Stomach (tissue), 9 donors: ENCODE results near the gene ANKRD44. TPM values are rescaled to one million over a fixed set of nuclear protein-coding genes. Genes with fewer than 3 reads are reported as not detected.

Experiments used
- DNase-seq, 2 donors: peaks; one replicate each; pipeline versions ENCODE4 v3.0.0 to v3.0.0-alpha.2; 2013 to 2019
- H3K27ac ChIP-seq, 5 donors: fragments of 200-600 bp in 4 of 5; sonication (generic) in 4 of 5; one replicate each; pipeline ENCODE4 v1.5.1; 2013 to 2019; ENCODE audit warnings: mild to moderate bottlenecking in 1 of 5, moderate library complexity in 1 of 5
- H3K27me3 ChIP-seq, 3 donors: fragments of 200-600 bp; sonication (generic); one replicate each; pipeline ENCODE4 v1.5.1; 2017 to 2019; ENCODE audit warnings: mixed run types in 1 of 3
- H3K36me3 ChIP-seq, 4 donors: fragments of 200-600 bp; sonication (generic); 1 replicate in 3 of 4; 2 replicates in 1 of 4; pipeline ENCODE4 v1.5.1; 2016 to 2019
- H3K4me1 ChIP-seq, 4 donors: fragments of 200-600 bp; sonication (generic); one replicate each; pipeline ENCODE4 v1.5.1; 2016 to 2019
- H3K4me3 ChIP-seq, 4 donors: fragments of 200-600 bp; sonication (generic) in 3 of 4; one replicate each; pipeline ENCODE4 v1.5.1; 2016 to 2019; ENCODE audit warnings: mild to moderate bottlenecking in 1 of 4
- H3K9me3 ChIP-seq, 4 donors: fragments of 200-600 bp; sonication (generic); one replicate each; pipeline ENCODE4 v1.5.1; 2016 to 2019
- CTCF ChIP-seq, 7 experiments: fragments of 450-650 bp in 4 of 7; fragments of 200-600 bp in 3 of 7; sonication (generic) in 3 of 7; IDR thresholded peaks; one replicate each; pipeline ENCODE4 v1.5.1; 2016 to 2019; ENCODE audit warnings: antibody characterized with exemption in 7 of 7, control low read depth in 2 of 7, mild to moderate bottlenecking in 1 of 7
- EP300 ChIP-seq: sonication (generic); formaldehyde crosslinking; IDR thresholded peaks from one replicate; pipeline ENCODE4 v1.6.1; 2017; ENCODE audit warnings: antibody characterized with exemption
- POLR2A ChIP-seq, 4 donors: fragments of 450-650 bp; IDR thresholded peaks; one replicate each; pipeline ENCODE4 v1.6.1; 2016; ENCODE audit warnings: antibody characterized with exemption in 4 of 4, control low read depth in 2 of 4, mild to moderate bottlenecking in 1 of 4, moderate library complexity in 1 of 4
- POLR2AphosphoS5 ChIP-seq, 3 donors: sonication (generic); formaldehyde crosslinking; IDR thresholded peaks; one replicate each; pipeline ENCODE4 v1.6.1; 2016; ENCODE audit warnings: antibody characterized with exemption in 3 of 3
- WGBS, 5 donors: extraction: QIAGEN DNeasy Blood & Tissue Kit in 3 of 5; methylation state at CpG; one replicate each; pipeline versions ENCODE4 v1.1.5 to v1.1.7; 2013 to 2018; 5-methylcytosine and 5-hydroxymethylcytosine counted together
- intact Hi-C: fragments of 100-400 bp; cut with DNase I; formaldehyde crosslinking; loops from one replicate; pipeline ENCODE4 v1.15.1; 2023; ENCODE audit warnings: low total_unique reads
- polyA plus RNA-seq, 3 donors: library from polyadenylated mRNA; stranded (reverse); fragments of 200-250 nt; gene quantifications; one replicate each; pipeline ENCODE4 v1.2.3, GENCODE V29; 2013
- total RNA-seq, 5 donors: library from RNA; depleted of rRNA; stranded (reverse); fragments of >200 nt; gene quantifications; one replicate each; pipeline versions ENCODE4 v1.1.0 to v1.2.3, GENCODE V29; 2014 to 2016
- donor health status: healthy with polysubstance abuse.
- donor health status: Bipolar disorder and iron deficiency.
- donor health status: healthy.

Gene ANKRD44
- total and polyA plus RNA-seq, 8 donors = 1.2 to 58.4 (median 7.0) TPM

GRCh38 chr2:197277794-197278193 is 32.8 kb downstream of the ANKRD44 start:
- no peak for DNase-seq
- intact Hi-C loops = no loop called here
- Histone ChIP-seq H3K4me1 (peaks cover 0 to 55% (median 20%) of the 10 kb centered on the region in 4 donors), H3K27me3 (no peaks in the 10 kb centered on the region), H3K9me3 (no peaks in the 10 kb centered on the region), H3K36me3 (no peaks in the 10 kb centered on the region), H3K4me3 (no peak overlapping the region), H3K27ac (no peak overlapping the region)
- no peak for TF ChIP-seq POLR2A (IDR thresholded peaks at IDR 0.05)
- no peak for TF ChIP-seq CTCF (IDR thresholded peaks at IDR 0.05)
- TF ChIP-seq POLR2AphosphoS5 (IDR thresholded peaks at IDR 0.05) = no peak
- no peak for TF ChIP-seq EP300
- 73 to 87% (median 81%) methylated on average over 5 of the region's 5 CpGs for WGBS, 5 donors

- H3K27ac ChIP-seq = no peak overlapping the region
- no peaks in the 10 kb centered on the region for H3K36me3 ChIP-seq
- no peaks in the 10 kb centered on the region for H3K9me3 ChIP-seq
- no peak for TF ChIP-seq CTCF (IDR thresholded peaks at IDR 0.05)
- no peaks in the 10 kb centered on the region for H3K27me3 ChIP-seq
- H3K4me3 ChIP-seq = no peak overlapping the region
- intact Hi-C loops = no loop called here
- no peak for DNase-seq
- 92 to 100% (median 96%) methylated on average over 2 of the region's 2 CpGs for WGBS, 5 donors
- peaks cover 0 to 45% (median 21%) of the 10 kb centered on the region in 4 donors for H3K4me1 ChIP-seq
These were observed 34.4 kb downstream of the ANKRD44 start for GRCh38 chr2:197276156-197276555.

- H3K27ac ChIP-seq = no peak overlapping the region
- no peak for DNase-seq
- 93 to 100% (median 98%) methylated on average over 3 of the region's 3 CpGs for WGBS, 5 donors
- peaks cover 0 to 46% (median 22%) of the 10 kb centered on the region in 4 donors for H3K4me1 ChIP-seq
- no peaks in the 10 kb centered on the region for H3K9me3 ChIP-seq
- no peaks in the 10 kb centered on the region for H3K27me3 ChIP-seq
- H3K4me3 ChIP-seq = no peak overlapping the region
- TF ChIP-seq CTCF (IDR thresholded peaks at IDR 0.05) = no peak
- no peak for TF ChIP-seq EP300
- no peak for TF ChIP-seq POLR2A (IDR thresholded peaks at IDR 0.05)
- no peak for TF ChIP-seq POLR2AphosphoS5 (IDR thresholded peaks at IDR 0.05)
- intact Hi-C loops = no loop called here
- no peaks in the 10 kb centered on the region for H3K36me3 ChIP-seq
These were observed 35.6 kb downstream of the ANKRD44 start for GRCh38 chr2:197274937-197275336.

GRCh38 chr2:197274349-197274748 is 36.2 kb downstream of the ANKRD44 start:
- DNase-seq = no peak
- no peaks in the 10 kb centered on the region for H3K36me3 ChIP-seq
- 52 to 76% (median 59%) methylated on average over 6 of the region's 6 CpGs for WGBS, 5 donors
- no peak overlapping the region for H3K4me3 ChIP-seq
- peaks cover 0 to 46% (median 20%) of the 10 kb centered on the region in 4 donors for H3K4me1 ChIP-seq
- H3K9me3 ChIP-seq = no peaks in the 10 kb centered on the region
- TF ChIP-seq CTCF (IDR thresholded peaks at IDR 0.05) (no peak), EP300 (no peak), POLR2A (IDR thresholded peaks at IDR 0.05) (no peak), POLR2AphosphoS5 (IDR thresholded peaks at IDR 0.05) (no peak)
- intact Hi-C loops = no loop called here
- no peaks in the 10 kb centered on the region for H3K27me3 ChIP-seq
- no peak overlapping the region for H3K27ac ChIP-seq
